NT2/D1 (cell line): ENCODE results near the gene CFAP61.

ENCODE experiments used
- DNase-seq: peaks from one replicate; pipeline ENCODE4 v3.0.0-alpha.2; 2011; ENCODE audit warnings: low read depth, low spot score
- H3K27me3 ChIP-seq: 2 replicates; pipeline ENCODE4 v1.6.0; 2011; ENCODE audit warnings: mild to moderate bottlenecking; ENCODE audit not compliant: insufficient read length, insufficient read depth
- H3K36me3 ChIP-seq: 2 replicates; pipeline ENCODE4 v1.6.1; 2011; ENCODE audit warnings: mild to moderate bottlenecking, low read length, mixed read lengths; ENCODE audit not compliant: insufficient read depth, insufficient read length
- H3K4me1 ChIP-seq: 2 replicates; pipeline ENCODE4 v1.5.1; 2011; ENCODE audit not compliant: insufficient read depth, insufficient read length
- H3K4me3 ChIP-seq: 2 replicates; pipeline ENCODE4 v1.5.1; 2011; ENCODE audit warnings: low read depth; ENCODE audit not compliant: insufficient read length
- H3K9ac ChIP-seq: 2 replicates; pipeline ENCODE4 v1.6.0; 2011; ENCODE audit warnings: low read depth; ENCODE audit not compliant: insufficient read length
- H3K9me3 ChIP-seq: 2 replicates; pipeline ENCODE4 v1.5.1; 2011; ENCODE audit warnings: mild to moderate bottlenecking, low read length; ENCODE audit not compliant: insufficient read depth
- SUZ12 ChIP-seq: IDR thresholded peaks from 2 replicates; pipeline ENCODE4 v1.6.1; 2011; ENCODE audit not compliant: insufficient read length, insufficient read depth; ENCODE audit errors: extremely low read depth
- YY1 ChIP-seq: IDR thresholded peaks from 2 replicates; pipeline ENCODE4 v1.6.1; 2011; ENCODE audit not compliant: insufficient read length, insufficient read depth
- ZNF274 ChIP-seq: IDR thresholded peaks from 2 replicates; pipeline ENCODE4 v1.6.1; 2011; ENCODE audit warnings: mild to moderate bottlenecking, low read depth, low read length

CFAP61 gene

DNA sequence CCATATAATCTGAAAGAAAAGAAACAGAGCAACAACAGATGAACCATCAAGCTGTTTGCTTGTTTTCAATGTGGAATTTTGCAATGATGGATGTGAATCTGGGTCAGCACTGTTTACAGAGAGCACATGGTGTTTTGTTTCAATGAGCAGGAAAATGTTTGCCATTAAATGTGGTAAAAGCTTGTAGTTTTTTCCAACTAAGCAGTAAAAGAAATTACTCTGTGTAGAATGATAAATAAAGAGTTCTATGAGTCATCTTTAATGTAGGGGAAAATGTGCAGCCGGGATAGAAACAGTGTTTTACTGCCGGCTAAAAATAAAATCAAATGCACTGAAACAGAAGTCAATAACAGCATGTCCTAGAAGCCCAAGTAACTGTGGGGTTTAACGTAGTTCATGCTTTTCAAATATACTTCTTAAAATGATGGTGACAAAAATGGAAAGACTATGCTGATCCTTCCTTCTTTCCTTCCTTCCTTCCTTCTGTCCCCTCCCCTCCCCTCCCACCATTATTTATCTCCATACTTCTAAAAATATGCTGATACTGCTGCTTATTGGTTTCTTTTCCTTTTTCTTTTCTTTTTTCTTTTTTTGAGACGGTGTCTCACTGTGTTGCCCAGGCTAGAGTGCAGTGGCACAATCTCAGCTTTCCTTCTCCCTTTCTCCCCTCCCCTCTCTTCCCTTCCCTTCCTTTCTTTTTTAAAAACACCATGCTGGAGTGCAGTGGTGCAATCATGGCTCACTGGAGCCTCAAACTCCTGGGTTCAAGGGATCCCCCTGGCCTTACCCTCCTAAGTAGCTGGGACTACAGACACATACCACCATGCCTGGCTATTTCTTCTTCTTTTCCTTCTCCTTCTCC lies 41.5 kb upstream of the CFAP61 start:
- Histone ChIP-seq H3K27me3 (no peaks in the 10 kb centered on the region), H3K4me1 (peaks cover 4% of the 10 kb centered on the region), H3K9ac (no peak overlapping the region), H3K36me3 (no peaks in the 10 kb centered on the region), H3K9me3 (no peaks in the 10 kb centered on the region), H3K4me3 (no peak overlapping the region)
- no peak for DNase-seq
- TF ChIP-seq YY1 = no peak
- no peak for TF ChIP-seq ZNF274
- TF ChIP-seq SUZ12 = no peak

- no peaks in the 10 kb centered on the region for H3K27me3 ChIP-seq
- no peak overlapping the region for H3K9ac ChIP-seq
- no peaks in the 10 kb centered on the region for H3K36me3 ChIP-seq
- TF ChIP-seq SUZ12 (no peak), YY1 (no peak), ZNF274 (no peak)
- H3K4me1 ChIP-seq = peaks cover 4% of the 10 kb centered on the region
- H3K9me3 ChIP-seq = no peaks in the 10 kb centered on the region
- H3K4me3 ChIP-seq = no peak overlapping the region
- no peak for DNase-seq
These were observed 39.8 kb upstream of the CFAP61 start for GRCh38 chr20:20012541-20012940.

GRCh38 chr20:20014659-20015058 lies 37.7 kb upstream of the CFAP61 start:
- no peak for DNase-seq
- Histone ChIP-seq H3K36me3 (peaks cover 14% of the 10 kb centered on the region), H3K9me3 (no peaks in the 10 kb centered on the region), H3K4me3 (no peak overlapping the region), H3K4me1 (peaks cover 5% of the 10 kb centered on the region), H3K27me3 (no peaks in the 10 kb centered on the region), H3K9ac (no peak overlapping the region)
- TF ChIP-seq ZNF274 (no peak), SUZ12 (no peak), YY1 (no peak)

- H3K4me1 ChIP-seq = peaks cover 2% of the 10 kb centered on the region
- H3K4me3 ChIP-seq = peak within 1 kb of the TSS; percentile 82
- no peak for TF ChIP-seq ZNF274
- TF ChIP-seq SUZ12 = no peak
- no peak for TF ChIP-seq YY1
These were observed 35.1 kb upstream of the CFAP61 start, which contains the start of gene NAA20 for GRCh38 chr20:20017001-20017843. TSS of gene NAA20 (plus strand) at chr20:20017362. CDS start at chr20:20017397, 35 bp downstream.

DNA sequence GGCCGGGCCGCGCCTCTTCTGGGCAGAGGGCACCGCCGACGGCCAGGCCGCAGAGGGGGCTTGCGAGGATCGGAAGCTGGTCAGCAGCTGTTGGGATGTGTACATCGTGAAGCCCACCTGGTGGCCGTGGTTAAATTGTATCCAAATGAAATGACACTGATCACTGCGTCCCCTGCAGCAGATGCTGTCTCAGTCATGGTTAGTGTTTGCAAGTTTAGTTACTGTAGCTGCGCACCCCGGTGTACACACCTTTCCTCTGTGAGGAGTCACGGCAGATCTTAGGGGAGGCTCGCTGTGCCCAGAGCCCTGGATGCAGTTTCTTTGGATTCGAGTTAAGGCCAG lies 34.5 kb upstream of the CFAP61 start:
- no peak for TF ChIP-seq YY1
- TF ChIP-seq SUZ12 = no peak
- no peak for TF ChIP-seq ZNF274

More at GRCh38 chr20:20017001-20017843, 35.1 kb upstream of the CFAP61 start, which contains the start of gene NAA20:
- DNase-seq = peak; percentile 85
- Histone ChIP-seq H3K27me3 (no peaks in the 10 kb centered on the region), H3K36me3 (peaks cover 35% of the 10 kb centered on the region), H3K9ac (peak within 1 kb of the TSS; percentile 82), H3K9me3 (no peaks in the 10 kb centered on the region)

DNA sequence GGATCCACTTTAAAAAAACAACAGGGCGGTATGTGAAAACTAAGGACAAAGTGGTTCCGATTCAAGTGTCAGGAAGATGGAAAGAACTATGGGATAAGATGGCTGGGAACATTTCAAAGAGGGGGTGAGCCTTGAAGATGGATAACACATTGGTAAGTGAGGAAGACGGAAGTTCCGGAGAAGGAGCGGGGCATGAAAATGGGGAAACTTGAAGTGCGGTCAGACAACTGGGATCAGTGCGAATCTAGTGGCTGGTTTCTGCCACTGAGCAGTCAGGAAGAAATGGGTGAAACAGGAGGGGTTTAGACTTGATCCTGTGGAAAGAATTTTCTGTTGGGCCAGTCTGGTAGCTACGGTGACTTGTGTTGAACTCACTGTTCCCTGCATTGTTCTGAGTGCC lies 34.0 kb upstream of the CFAP61 start:
- Histone ChIP-seq H3K4me3 (peak overlapping the region; percentile 82), H3K27me3 (no peaks in the 10 kb centered on the region), H3K9me3 (no peaks in the 10 kb centered on the region), H3K4me1 (peaks cover 2% of the 10 kb centered on the region), H3K9ac (no peak overlapping the region), H3K36me3 (peaks cover 45% of the 10 kb centered on the region)
- TF ChIP-seq YY1 (no peak), SUZ12 (no peak), ZNF274 (no peak)
- DNase-seq = no peak

More for the DNA sequence above, 34.5 kb upstream of the CFAP61 start:
- peak overlapping the region; percentile 82 for H3K4me3 ChIP-seq
- peaks cover 40% of the 10 kb centered on the region for H3K36me3 ChIP-seq
- no peaks in the 10 kb centered on the region for H3K9me3 ChIP-seq
- H3K9ac ChIP-seq = peak overlapping the region; percentile 82
- peaks cover 2% of the 10 kb centered on the region for H3K4me1 ChIP-seq
- H3K27me3 ChIP-seq = no peaks in the 10 kb centered on the region
- no peak for DNase-seq

GRCh38 chr20:20019123-20019522 lies 33.2 kb upstream of the CFAP61 start:
- peaks cover 2% of the 10 kb centered on the region for H3K4me1 ChIP-seq
- no peaks in the 10 kb centered on the region for H3K9me3 ChIP-seq
- H3K9ac ChIP-seq = no peak overlapping the region
- H3K4me3 ChIP-seq = no peak overlapping the region
- H3K36me3 ChIP-seq = peaks cover 47% of the 10 kb centered on the region
- no peaks in the 10 kb centered on the region for H3K27me3 ChIP-seq
- TF ChIP-seq YY1 = no peak
- TF ChIP-seq SUZ12 = no peak
- TF ChIP-seq ZNF274 = no peak
- DNase-seq = no peak
